ENCODE results near the gene SNRNP200.
A peak's percentile ranks its signal among the peaks of the same experiment; 100 is the strongest.

Gene SNRNP200

DNA sequence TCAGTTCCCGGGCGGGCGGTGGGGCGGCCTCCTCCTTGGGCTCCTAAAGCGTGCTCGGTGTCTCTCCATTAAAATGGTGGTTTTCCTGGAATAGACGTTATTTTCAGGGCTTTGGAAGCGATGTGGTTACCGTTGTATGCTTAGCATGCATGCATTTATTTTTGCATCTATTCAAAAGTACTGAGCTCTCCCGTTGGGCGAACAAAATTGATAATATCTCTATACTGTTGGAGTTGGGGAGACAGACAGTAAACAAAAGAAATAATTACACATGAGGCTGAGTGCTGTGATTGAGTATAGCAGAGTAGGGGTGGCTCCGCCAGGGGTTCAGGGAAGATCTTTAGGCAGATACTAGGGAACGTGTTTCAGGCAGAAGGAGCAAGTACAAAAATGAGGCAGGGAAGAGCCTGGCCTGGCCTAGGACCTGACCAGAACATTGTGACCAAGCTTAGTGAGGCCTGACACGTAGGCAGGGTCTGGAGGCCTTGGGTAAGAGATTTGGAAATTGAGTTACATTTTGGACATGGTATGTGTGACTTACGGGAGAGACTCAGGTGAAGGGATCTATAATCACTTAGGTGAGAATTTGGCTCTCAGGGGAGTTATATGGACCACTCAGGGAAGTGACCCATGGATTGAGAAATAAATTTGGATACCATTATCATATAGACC lies 30.9 kb upstream of the SNRNP200 start:
- H3K4me3 ChIP-seq (ENCODE audit: low read depth, low read length), result peak overlapping the region; percentile 50
- TF ChIP-seq, protein P1, sequence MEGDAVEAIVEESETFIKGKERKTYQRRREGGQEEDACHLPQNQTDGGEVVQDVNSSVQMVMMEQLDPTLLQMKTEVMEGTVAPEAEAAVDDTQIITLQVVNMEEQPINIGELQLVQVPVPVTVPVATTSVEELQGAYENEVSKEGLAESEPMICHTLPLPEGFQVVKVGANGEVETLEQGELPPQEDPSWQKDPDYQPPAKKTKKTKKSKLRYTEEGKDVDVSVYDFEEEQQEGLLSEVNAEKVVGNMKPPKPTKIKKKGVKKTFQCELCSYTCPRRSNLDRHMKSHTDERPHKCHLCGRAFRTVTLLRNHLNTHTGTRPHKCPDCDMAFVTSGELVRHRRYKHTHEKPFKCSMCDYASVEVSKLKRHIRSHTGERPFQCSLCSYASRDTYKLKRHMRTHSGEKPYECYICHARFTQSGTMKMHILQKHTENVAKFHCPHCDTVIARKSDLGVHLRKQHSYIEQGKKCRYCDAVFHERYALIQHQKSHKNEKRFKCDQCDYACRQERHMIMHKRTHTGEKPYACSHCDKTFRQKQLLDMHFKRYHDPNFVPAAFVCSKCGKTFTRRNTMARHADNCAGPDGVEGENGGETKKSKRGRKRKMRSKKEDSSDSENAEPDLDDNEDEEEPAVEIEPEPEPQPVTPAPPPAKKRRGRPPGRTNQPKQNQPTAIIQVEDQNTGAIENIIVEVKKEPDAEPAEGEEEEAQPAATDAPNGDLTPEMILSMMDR (IDR thresholded peaks at IDR 0.05; ENCODE audit: borderline replicate concordance, insufficient read depth, low read depth, low read length), result no peak

DNA sequence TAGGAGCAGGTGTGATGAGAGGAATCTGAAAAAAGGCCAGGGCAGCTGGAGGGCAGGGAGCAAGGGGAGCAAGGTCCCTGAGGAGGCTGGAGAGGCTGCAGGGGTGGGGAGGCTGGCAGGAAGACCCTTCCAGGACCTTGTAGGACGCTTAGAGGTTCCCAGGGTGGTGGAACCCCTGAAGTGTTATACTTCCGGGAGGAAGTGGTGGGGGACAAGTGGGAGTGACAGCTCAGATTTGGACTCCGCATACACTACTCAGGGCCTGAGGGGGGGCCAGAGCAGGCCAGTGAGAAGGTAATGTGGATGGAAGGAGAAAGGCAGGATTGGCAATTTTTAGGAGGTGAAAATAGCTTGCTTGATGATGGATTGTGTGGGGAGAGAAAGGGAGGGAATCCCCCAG lies 28.4 kb upstream of the SNRNP200 start:
- H3K4me3 ChIP-seq (ENCODE audit: low read depth, low read length), result no peak overlapping the region
- TF ChIP-seq, protein P1 (IDR thresholded peaks at IDR 0.05; ENCODE audit: borderline replicate concordance, insufficient read depth, low read depth, low read length), result no peak

DNA sequence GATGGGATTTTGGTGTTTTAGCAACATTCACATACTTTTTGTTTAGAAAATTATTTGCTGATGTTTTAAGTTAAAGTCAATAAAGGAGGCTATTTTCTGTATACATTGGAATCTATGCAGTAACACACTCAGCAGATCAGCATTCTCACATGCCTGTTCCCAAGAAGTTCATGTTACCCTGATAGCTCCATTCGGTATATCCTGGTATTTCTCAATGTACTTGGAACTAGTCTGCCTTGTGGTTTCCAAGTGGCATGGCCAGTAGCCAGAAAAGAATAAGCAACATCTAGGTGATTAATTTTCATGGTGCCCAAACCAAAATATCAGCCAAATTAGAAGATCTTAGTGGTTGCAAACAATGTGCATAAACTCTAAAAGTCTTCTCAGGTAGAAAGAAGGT lies 25.1 kb upstream of the SNRNP200 start:
- TF ChIP-seq, protein P1 (IDR thresholded peaks at IDR 0.05; ENCODE audit: borderline replicate concordance, insufficient read depth, low read depth, low read length), result no peak
- H3K4me3 ChIP-seq (ENCODE audit: low read depth, low read length), result no peak overlapping the region

DNA sequence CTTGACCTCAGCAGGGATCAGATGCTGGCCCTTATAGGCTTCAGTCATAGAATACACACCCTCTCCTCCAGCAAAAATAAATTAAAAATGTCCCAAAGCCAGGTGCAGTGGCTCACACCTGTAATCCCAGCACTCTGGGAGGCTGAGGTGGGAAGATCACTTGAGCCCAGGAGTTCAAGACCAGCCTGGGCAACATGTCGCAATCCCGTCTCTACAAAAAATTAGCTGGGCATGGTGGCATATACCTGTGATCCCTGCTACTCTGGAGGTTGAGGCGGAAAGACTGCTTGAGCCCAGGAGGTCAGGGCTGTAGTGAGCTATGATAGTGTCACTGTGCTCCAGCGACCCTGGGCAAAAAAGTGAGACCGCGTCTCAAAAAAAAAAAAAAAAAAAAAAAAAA lies 24.5 kb upstream of the SNRNP200 start:
- TF ChIP-seq, protein P1 (IDR thresholded peaks at IDR 0.05; ENCODE audit: borderline replicate concordance, insufficient read depth, low read depth, low read length), result no peak
- no peak overlapping the region for H3K4me3 ChIP-seq (ENCODE audit: low read depth, low read length)

DNA sequence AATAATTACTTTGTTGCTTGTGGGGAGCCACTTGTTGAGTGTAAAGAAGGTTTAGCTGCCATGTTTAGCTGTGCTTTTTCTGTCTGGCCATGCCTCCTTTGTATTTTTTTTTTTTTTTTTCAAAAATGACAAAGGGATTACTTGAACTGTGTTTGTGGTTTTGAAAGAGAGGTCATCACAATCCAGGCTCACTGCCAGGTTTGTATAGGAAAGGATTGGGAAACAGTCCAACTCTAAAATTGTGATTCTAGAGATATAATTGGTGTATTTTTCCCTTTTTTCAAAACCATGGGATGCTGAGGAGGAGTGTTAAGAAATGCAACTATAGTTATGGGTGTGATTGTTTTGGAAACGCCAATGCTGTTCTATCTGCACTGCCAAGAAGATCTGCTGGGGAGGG lies 24.1 kb upstream of the SNRNP200 start:
- H3K4me3 ChIP-seq (ENCODE audit: low read depth, low read length), result no peak overlapping the region
- TF ChIP-seq, protein P1 (IDR thresholded peaks at IDR 0.05; ENCODE audit: borderline replicate concordance, insufficient read depth, low read depth, low read length), result no peak

DNA sequence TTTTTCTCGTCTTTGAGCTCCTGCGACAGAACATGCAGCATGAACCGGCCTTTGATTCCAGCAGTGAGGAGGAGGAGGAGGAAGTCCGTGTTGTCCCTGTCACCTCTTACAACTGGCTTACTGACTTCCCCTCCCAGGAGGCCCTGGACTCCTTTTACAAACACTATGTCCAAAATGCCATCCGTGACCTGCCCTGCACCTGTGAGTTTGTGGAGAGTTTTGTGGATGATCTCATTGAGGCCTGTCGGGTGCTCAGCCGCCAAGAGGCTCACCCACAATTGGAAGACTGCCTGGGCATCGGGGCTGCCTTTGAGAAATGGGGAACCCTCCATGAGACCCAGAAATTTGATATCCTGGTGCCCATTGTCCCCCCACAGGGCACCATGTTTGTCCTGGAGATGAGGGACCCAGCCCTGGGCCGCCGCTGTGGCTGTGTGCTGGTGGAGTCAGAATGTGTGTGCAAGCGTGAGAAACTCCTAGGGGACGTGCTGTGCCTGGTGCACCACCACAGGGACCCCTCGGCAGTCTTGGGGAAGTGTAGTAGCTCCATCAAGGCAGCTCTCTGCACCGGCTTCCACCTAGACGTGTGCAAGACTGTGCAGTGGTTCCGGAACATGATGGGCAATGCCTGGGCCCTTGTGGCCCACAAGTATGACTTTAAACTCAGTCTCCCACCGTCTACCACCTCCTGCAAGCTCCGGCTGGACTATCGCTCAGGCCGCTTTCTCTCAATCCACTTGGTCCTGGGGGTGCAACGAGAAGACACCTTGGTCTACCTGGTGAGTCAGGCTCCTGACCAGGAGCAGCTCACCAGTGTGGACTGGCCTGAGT lies 21.9 kb upstream of the SNRNP200 start:
- TF ChIP-seq, protein P1 (IDR thresholded peaks at IDR 0.05; ENCODE audit: borderline replicate concordance, insufficient read depth, low read depth, low read length), result no peak
- H3K4me3 ChIP-seq (ENCODE audit: low read depth, low read length), result no peak overlapping the region

DNA sequence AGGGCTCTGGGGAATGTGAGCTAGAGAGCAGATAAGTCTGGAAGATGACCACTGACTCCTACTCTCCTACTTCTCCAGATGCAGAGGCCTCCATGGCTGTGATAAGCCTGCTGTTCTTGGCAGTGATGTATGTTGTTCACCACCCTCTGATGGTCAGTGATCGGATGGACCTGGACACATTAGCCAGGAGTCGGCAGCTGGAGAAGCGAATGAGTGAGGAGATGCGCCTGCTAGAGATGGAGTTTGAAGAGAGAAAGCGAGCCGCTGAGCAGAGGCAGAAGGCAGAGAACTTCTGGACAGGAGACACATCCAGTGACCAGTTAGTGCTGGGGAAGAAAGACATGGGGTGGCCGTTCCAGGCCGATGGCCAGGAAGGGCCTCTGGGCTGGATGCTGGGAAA lies 21.2 kb upstream of the SNRNP200 start:
- TF ChIP-seq, protein P1 (IDR thresholded peaks at IDR 0.05; ENCODE audit: borderline replicate concordance, insufficient read depth, low read depth, low read length), result no peak
- peak overlapping the region; percentile 63 for H3K4me3 ChIP-seq (ENCODE audit: low read depth, low read length)
